ENCODE data around the gene C12orf56. TPM values are rescaled to one million over a fixed set of nuclear protein-coding genes. Genes with fewer than 3 reads are reported as not detected.

Gene C12orf56
- 1.3 and 2.3 TPM in 2 replicates for total RNA-seq

GRCh38 chr12:64390275-64390851, at the start of gene C12orf56:
C12orf56 (minus strand) TSS chr12:64390758; CDS start chr12:64390565, 193 bp downstream.

GRCh38 chr12:64403707-64404469, 13.3 kb upstream of the C12orf56 start, which contains the start of gene XPOT:
XPOT (plus strand) TSS chr12:64404392; CDS start chr12:64410036, 5,644 bp downstream.

GRCh38 chr12:64222009-64222765, 168.4 kb downstream of the C12orf56 start, which contains the start of gene KICS2:
KICS2 (minus strand) TSS chr12:64222296; CDS start chr12:64222237, 59 bp downstream.

Other genes starting within 250 kb of the C12orf56 start
- gene KICS2, start 168.5 kb downstream of the C12orf56 start, total RNA-seq = 5.7 and 5.8 TPM in 2 replicates
- gene XPOT, start 13.6 kb upstream of the C12orf56 start, total RNA-seq = 40.9 and 55.7 TPM in 2 replicates
- 8.2 and 11.2 TPM in 2 replicates for gene TBK1, start 61.4 kb upstream of the C12orf56 start, total RNA-seq
- gene RASSF3, start 219.7 kb upstream of the C12orf56 start, total RNA-seq = 9.0 and 11.4 TPM in 2 replicates

Data from mesangial cell (primary cell).